NCI-H2171 treated with DMSO at 0.1 percent for 48 hours (cell line): ENCODE measurements around the gene TLCD4.

Experiments
- DNase-seq: peaks from one replicate; lab custom pipeline; 2025; lab: John Stamatoyannopoulos, UW

TLCD4 gene

DNA sequence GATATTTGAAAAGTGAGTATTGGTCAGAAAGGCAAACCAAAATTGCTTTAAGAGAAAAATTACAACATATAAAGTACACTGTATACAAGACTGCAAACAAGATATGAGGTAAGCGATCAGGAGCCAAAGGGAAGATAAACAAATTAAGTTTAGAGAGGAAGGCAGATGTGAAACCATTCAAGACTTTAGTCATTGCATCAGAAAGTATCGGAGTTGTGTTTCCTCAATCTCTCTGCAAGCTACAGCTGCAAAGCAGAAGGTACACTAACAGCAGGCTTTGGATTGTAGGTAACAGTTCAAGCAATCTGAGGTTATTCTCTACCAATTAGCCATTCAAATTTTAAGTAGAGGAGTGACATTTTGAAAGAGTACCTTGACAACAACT, 21.3 kb upstream of the TLCD4 start:
- no peak for DNase-seq

DNA sequence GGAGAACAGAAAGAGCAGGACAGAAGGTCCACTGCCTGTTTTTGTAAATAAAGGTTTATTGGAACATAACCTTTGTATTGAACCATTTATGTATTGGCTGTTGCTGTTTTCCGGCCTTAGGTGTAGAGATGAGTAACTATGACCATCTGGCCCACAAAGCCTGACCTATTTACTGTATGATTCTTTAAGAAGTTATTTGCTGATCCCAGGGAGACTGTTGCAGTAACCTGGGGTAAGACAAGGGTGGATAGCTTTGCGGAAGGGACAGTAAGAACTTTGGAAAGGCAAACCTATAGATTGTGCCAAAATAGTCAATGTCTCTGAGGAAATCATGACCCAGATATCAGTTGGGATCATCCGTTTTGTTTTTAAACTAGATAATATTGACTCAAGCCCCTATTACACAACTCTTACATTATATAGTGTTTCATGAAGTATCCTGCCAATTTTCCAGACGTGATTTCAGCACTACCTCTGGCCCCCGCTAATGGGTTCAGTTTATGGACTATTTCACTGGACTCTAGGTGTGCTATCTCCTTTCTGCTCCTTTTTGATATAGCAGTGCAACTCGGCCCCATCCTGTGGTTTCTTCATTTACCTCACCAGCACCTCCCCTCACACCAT, 20.8 kb upstream of the TLCD4 start:
- DNase-seq = no peak

DNA sequence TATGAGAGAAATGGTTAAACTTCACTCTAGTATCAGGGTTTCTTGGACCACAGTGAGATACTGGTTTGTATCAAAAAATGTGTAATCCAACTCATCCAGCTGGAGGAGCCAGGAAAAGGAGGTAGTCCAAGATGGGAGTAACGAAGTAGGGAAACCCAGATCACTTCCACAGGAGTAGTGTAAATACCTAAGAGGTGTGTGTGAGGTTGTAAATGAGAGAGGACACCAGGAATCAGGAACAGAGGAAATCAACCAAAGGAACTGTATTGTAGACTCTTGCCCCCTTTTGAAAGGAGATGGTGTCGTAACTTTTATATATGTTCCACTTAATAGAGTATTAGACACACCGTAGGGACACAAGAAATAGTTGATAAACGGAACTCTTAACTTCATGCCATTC, 19.7 kb upstream of the TLCD4 start:
- no peak for DNase-seq

DNA sequence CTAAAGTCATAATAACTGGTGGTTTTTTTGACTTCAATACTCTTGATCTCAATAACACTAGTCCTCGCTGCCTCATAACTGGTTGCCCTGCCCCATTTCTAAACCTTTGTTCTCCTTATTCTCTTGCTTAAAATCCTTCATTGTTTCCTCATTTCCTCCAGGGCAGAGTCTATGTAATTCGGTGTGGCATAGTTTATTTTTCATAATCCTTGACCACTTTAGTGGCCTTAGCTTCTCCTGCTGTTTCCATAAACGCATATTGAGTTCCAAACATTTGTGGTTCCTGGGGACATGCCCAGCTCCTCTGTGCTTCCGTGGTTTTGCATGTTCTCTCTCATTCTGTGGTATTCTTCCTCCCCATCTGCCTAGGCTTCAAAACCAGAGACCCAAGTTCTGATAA, 19.0 kb upstream of the TLCD4 start:
- no peak for DNase-seq

- no peak for DNase-seq
Observed at GRCh38 chr1:95108792-95109191, 8.4 kb upstream of the TLCD4 start.

- DNase-seq = no peak
Observed at GRCh38 chr1:95111014-95111413, 6.1 kb upstream of the TLCD4 start.

GRCh38 chr1:95113684-95114083, 3.5 kb upstream of the TLCD4 start:
- no peak for DNase-seq

- DNase-seq = no peak
Observed at GRCh38 chr1:95115708-95116137, 1.4 kb upstream of the TLCD4 start.

- DNase-seq = peak; percentile 81
Observed at GRCh38 chr1:95116580-95117206, 462 bp upstream of the TLCD4 start.

- DNase-seq = no peak
Observed at GRCh38 chr1:95118067-95118499, 928 bp downstream of the TLCD4 start.

GRCh38 chr1:95118710-95119109, 1.6 kb downstream of the TLCD4 start:
- peak; percentile 12 for DNase-seq

GRCh38 chr1:95119273-95119672, 2.1 kb downstream of the TLCD4 start:
- DNase-seq = no peak

- no peak for DNase-seq
Observed at GRCh38 chr1:95122151-95122697, 5.1 kb downstream of the TLCD4 start.

- DNase-seq = no peak
Observed at GRCh38 chr1:95124342-95124741, 7.2 kb downstream of the TLCD4 start.

GRCh38 chr1:95126366-95126765, 9.2 kb downstream of the TLCD4 start:
- DNase-seq = no peak

- DNase-seq = no peak
Observed at GRCh38 chr1:95126846-95127245, 9.7 kb downstream of the TLCD4 start.

- peak; percentile 79 for DNase-seq
Observed at GRCh38 chr1:95127380-95127779, 10.2 kb downstream of the TLCD4 start.

- no peak for DNase-seq
Observed at GRCh38 chr1:95132762-95133161, 15.6 kb downstream of the TLCD4 start.

DNA sequence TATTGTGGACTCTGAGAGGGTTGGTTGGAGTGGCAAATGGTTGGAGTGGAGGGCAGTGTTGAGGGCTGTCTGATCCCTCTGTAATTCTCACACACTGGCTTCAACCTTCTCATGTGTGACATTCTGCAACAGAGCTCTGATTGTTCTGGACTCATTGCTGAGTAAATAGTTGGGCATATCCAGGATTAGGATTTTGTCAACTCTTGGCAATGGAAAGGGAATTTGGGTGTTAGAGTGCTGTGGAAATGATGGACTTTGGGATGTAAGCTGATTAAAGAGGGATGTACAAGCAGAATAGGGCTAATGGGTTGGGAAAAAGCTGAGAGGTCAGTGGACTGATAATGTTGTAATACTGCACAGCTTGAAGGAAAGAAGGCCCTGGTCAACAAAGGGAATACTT, 16.5 kb downstream of the TLCD4 start:
- no peak for DNase-seq

GRCh38 chr1:95138223-95138622, 21.1 kb downstream of the TLCD4 start:
- DNase-seq = no peak

- no peak for DNase-seq
Observed at GRCh38 chr1:95139039-95139438, 21.9 kb downstream of the TLCD4 start.

DNA sequence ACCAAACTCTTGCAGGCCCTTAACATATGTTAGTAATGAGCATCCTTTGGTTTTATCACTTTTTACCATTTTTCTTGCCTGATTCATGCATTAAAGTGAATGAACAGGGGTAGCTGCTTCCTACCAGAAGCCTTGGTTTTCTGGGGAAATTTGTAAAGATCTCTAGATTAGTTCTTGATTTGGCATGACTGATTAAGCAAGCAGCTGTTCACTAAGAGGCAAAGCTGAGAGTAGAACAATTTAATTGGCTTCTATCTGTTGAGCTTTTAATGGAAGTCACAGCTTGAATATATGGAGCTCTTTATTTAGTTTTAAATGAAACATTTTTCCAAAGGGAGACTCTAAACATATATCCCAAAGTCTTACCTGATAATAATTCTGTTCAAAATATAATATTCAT, 23.6 kb downstream of the TLCD4 start:
- peak; percentile 50 for DNase-seq

DNA sequence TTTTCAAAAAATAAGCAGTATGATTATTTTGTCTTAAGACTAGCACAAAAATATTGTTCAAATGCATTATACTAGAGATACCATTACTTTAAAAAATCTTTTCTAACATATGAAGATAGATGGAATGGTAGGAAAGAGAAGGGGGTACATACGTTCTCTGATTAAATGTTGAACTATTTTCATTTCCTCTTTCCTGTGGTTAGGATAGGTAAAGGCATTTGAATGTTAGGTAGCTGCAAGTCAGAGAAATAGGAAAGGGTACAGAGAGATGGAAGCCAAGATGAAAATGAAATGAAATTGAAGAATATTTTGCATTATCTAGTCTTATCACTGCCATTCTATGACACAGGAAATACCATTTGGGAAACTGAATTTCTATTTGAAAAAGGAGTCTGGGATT, 28.3 kb downstream of the TLCD4 start:
- no peak for DNase-seq

GRCh38 chr1:95146637-95147036, 29.5 kb downstream of the TLCD4 start:
- no peak for DNase-seq
